ENCODE results near the gene LRFN2.

The LRFN2 gene

GRCh38 chr6:40414617-40415016, 172.5 kb downstream of the LRFN2 start:
- Histone ChIP-seq H3K4me3 (ENCODE audit: low read depth, low read length) (no peak overlapping the region), H3K9me3 (ENCODE audit: control insufficient read depth, insufficient read depth, low read length) (no peaks in the 10 kb centered on the region), H3K9ac (ENCODE audit: low read depth, low read length) (no peak overlapping the region), H3K27me3 (ENCODE audit: control insufficient read depth, insufficient read depth, low read length) (no peaks in the 10 kb centered on the region), H3K27ac (ENCODE audit: low read depth, low read length) (no peak overlapping the region), H3K36me3 (ENCODE audit: control insufficient read depth, insufficient read depth, low read length) (no peaks in the 10 kb centered on the region), H3K4me1 (ENCODE audit: control insufficient read depth, insufficient read depth, low read length) (peaks cover 19% of the 10 kb centered on the region)

GRCh38 chr6:40413239-40413638, 173.9 kb downstream of the LRFN2 start:
- Histone ChIP-seq H3K9ac (ENCODE audit: low read depth, low read length) (no peak overlapping the region), H3K9me3 (ENCODE audit: control insufficient read depth, insufficient read depth, low read length) (no peaks in the 10 kb centered on the region), H3K36me3 (ENCODE audit: control insufficient read depth, insufficient read depth, low read length) (no peaks in the 10 kb centered on the region), H3K27ac (ENCODE audit: low read depth, low read length) (no peak overlapping the region), H3K4me3 (ENCODE audit: low read depth, low read length) (no peak overlapping the region), H3K27me3 (ENCODE audit: control insufficient read depth, insufficient read depth, low read length) (no peaks in the 10 kb centered on the region), H3K4me1 (ENCODE audit: control insufficient read depth, insufficient read depth, low read length) (peaks cover 12% of the 10 kb centered on the region)

- Histone ChIP-seq H3K27ac (ENCODE audit: low read depth, low read length) (no peak overlapping the region), H3K4me1 (ENCODE audit: control insufficient read depth, insufficient read depth, low read length) (peaks cover 12% of the 10 kb centered on the region), H3K9ac (ENCODE audit: low read depth, low read length) (no peak overlapping the region)
These were observed 175.3 kb downstream of the LRFN2 start for GRCh38 chr6:40411881-40412280.

GRCh38 chr6:40410821-40411220, 176.3 kb downstream of the LRFN2 start:
- no peak overlapping the region for H3K4me3 ChIP-seq (ENCODE audit: low read depth, low read length)
- peaks cover 12% of the 10 kb centered on the region for H3K4me1 ChIP-seq (ENCODE audit: control insufficient read depth, insufficient read depth, low read length)
- H3K27ac ChIP-seq (ENCODE audit: low read depth, low read length): no peak overlapping the region
- no peak overlapping the region for H3K9ac ChIP-seq (ENCODE audit: low read depth, low read length)
- H3K27me3 ChIP-seq (ENCODE audit: control insufficient read depth, insufficient read depth, low read length): no peaks in the 10 kb centered on the region
- no peaks in the 10 kb centered on the region for H3K36me3 ChIP-seq (ENCODE audit: control insufficient read depth, insufficient read depth, low read length)
- no peaks in the 10 kb centered on the region for H3K9me3 ChIP-seq (ENCODE audit: control insufficient read depth, insufficient read depth, low read length)

More at GRCh38 chr6:40411881-40412280, 175.3 kb downstream of the LRFN2 start:
- no peaks in the 10 kb centered on the region for H3K27me3 ChIP-seq (ENCODE audit: control insufficient read depth, insufficient read depth, low read length)
- no peaks in the 10 kb centered on the region for H3K36me3 ChIP-seq (ENCODE audit: control insufficient read depth, insufficient read depth, low read length)
- H3K9me3 ChIP-seq (ENCODE audit: control insufficient read depth, insufficient read depth, low read length): no peaks in the 10 kb centered on the region
- H3K4me3 ChIP-seq (ENCODE audit: low read depth, low read length): no peak overlapping the region

GRCh38 chr6:40409716-40410397, 177.3 kb downstream of the LRFN2 start:
- no peak overlapping the region for H3K27ac ChIP-seq (ENCODE audit: low read depth, low read length)
- no peaks in the 10 kb centered on the region for H3K27me3 ChIP-seq (ENCODE audit: control insufficient read depth, insufficient read depth, low read length)
- no peaks in the 10 kb centered on the region for H3K36me3 ChIP-seq (ENCODE audit: control insufficient read depth, insufficient read depth, low read length)
- H3K4me3 ChIP-seq (ENCODE audit: low read depth, low read length): no peak overlapping the region
- no peaks in the 10 kb centered on the region for H3K9me3 ChIP-seq (ENCODE audit: control insufficient read depth, insufficient read depth, low read length)
- H3K4me1 ChIP-seq (ENCODE audit: control insufficient read depth, insufficient read depth, low read length): peaks cover 12% of the 10 kb centered on the region
- no peak overlapping the region for H3K9ac ChIP-seq (ENCODE audit: low read depth, low read length)

- no peak overlapping the region for H3K9ac ChIP-seq (ENCODE audit: low read depth, low read length)
- no peak overlapping the region for H3K4me3 ChIP-seq (ENCODE audit: low read depth, low read length)
- H3K27me3 ChIP-seq (ENCODE audit: control insufficient read depth, insufficient read depth, low read length): no peaks in the 10 kb centered on the region
- H3K4me1 ChIP-seq (ENCODE audit: control insufficient read depth, insufficient read depth, low read length): peaks cover 12% of the 10 kb centered on the region
- no peak overlapping the region for H3K27ac ChIP-seq (ENCODE audit: low read depth, low read length)
- no peaks in the 10 kb centered on the region for H3K9me3 ChIP-seq (ENCODE audit: control insufficient read depth, insufficient read depth, low read length)
- H3K36me3 ChIP-seq (ENCODE audit: control insufficient read depth, insufficient read depth, low read length): no peaks in the 10 kb centered on the region
These were observed 178.2 kb downstream of the LRFN2 start for GRCh38 chr6:40408786-40409542.

GRCh38 chr6:40407239-40407638, 179.9 kb downstream of the LRFN2 start:
- Histone ChIP-seq H3K36me3 (ENCODE audit: control insufficient read depth, insufficient read depth, low read length) (no peaks in the 10 kb centered on the region), H3K9me3 (ENCODE audit: control insufficient read depth, insufficient read depth, low read length) (no peaks in the 10 kb centered on the region), H3K4me1 (ENCODE audit: control insufficient read depth, insufficient read depth, low read length) (peaks cover 12% of the 10 kb centered on the region), H3K27ac (ENCODE audit: low read depth, low read length) (no peak overlapping the region), H3K27me3 (ENCODE audit: control insufficient read depth, insufficient read depth, low read length) (no peaks in the 10 kb centered on the region), H3K9ac (ENCODE audit: low read depth, low read length) (no peak overlapping the region), H3K4me3 (ENCODE audit: low read depth, low read length) (no peak overlapping the region)

- no peak overlapping the region for H3K27ac ChIP-seq (ENCODE audit: low read depth, low read length)
- H3K36me3 ChIP-seq (ENCODE audit: control insufficient read depth, insufficient read depth, low read length): no peaks in the 10 kb centered on the region
These were observed 181.0 kb downstream of the LRFN2 start for GRCh38 chr6:40406175-40406574.

GRCh38 chr6:40400738-40401137, 186.4 kb downstream of the LRFN2 start:
- H3K9ac ChIP-seq (ENCODE audit: low read depth, low read length): no peak overlapping the region
- no peak overlapping the region for H3K27ac ChIP-seq (ENCODE audit: low read depth, low read length)
- no peaks in the 10 kb centered on the region for H3K4me1 ChIP-seq (ENCODE audit: control insufficient read depth, insufficient read depth, low read length)
- no peaks in the 10 kb centered on the region for H3K9me3 ChIP-seq (ENCODE audit: control insufficient read depth, insufficient read depth, low read length)
- H3K4me3 ChIP-seq (ENCODE audit: low read depth, low read length): no peak overlapping the region
- H3K27me3 ChIP-seq (ENCODE audit: control insufficient read depth, insufficient read depth, low read length): no peaks in the 10 kb centered on the region
- no peaks in the 10 kb centered on the region for H3K36me3 ChIP-seq (ENCODE audit: control insufficient read depth, insufficient read depth, low read length)

More at GRCh38 chr6:40406175-40406574, 181.0 kb downstream of the LRFN2 start:
- Histone ChIP-seq H3K27me3 (ENCODE audit: control insufficient read depth, insufficient read depth, low read length) (no peaks in the 10 kb centered on the region), H3K4me1 (ENCODE audit: control insufficient read depth, insufficient read depth, low read length) (peaks cover 12% of the 10 kb centered on the region), H3K9ac (ENCODE audit: low read depth, low read length) (no peak overlapping the region), H3K4me3 (ENCODE audit: low read depth, low read length) (no peak overlapping the region), H3K9me3 (ENCODE audit: control insufficient read depth, insufficient read depth, low read length) (no peaks in the 10 kb centered on the region)

GRCh38 chr6:40399888-40400457, 187.2 kb downstream of the LRFN2 start:
- no peak overlapping the region for H3K27ac ChIP-seq (ENCODE audit: low read depth, low read length)

More at GRCh38 chr6:40399888-40400457, 187.2 kb downstream of the LRFN2 start:
- Histone ChIP-seq H3K4me1 (ENCODE audit: control insufficient read depth, insufficient read depth, low read length) (no peaks in the 10 kb centered on the region), H3K27me3 (ENCODE audit: control insufficient read depth, insufficient read depth, low read length) (no peaks in the 10 kb centered on the region), H3K4me3 (ENCODE audit: low read depth, low read length) (no peak overlapping the region), H3K9ac (ENCODE audit: low read depth, low read length) (no peak overlapping the region), H3K9me3 (ENCODE audit: control insufficient read depth, insufficient read depth, low read length) (no peaks in the 10 kb centered on the region), H3K36me3 (ENCODE audit: control insufficient read depth, insufficient read depth, low read length) (no peaks in the 10 kb centered on the region)
